Mesothelial cell of epicardium (in vitro differentiated cells): ENCODE results near the gene PELI3. TPM values are rescaled to one million over a fixed set of nuclear protein-coding genes. Genes with fewer than 3 reads are reported as not detected.

Experiments used
- DNase-seq, 2 experiments: peaks; one replicate each; pipeline ENCODE4 v3.0.0; 2021; ENCODE audit warnings: low spot score in 2 of 2; ENCODE audit not compliant: unreplicated experiment in 2 of 2
- H3K27ac Mint-ChIP-seq: 2 replicates; pipeline ENCODE4 v1.8.0; 2021; ENCODE audit warnings: mixed read lengths
- H3K27me3 Mint-ChIP-seq: 2 replicates; pipeline ENCODE4 v1.8.0; 2021; ENCODE audit warnings: low read depth, mixed read lengths
- H3K36me3 Mint-ChIP-seq: 2 replicates; pipeline ENCODE4 v1.8.0; 2021; ENCODE audit warnings: mixed read lengths
- H3K4me1 Mint-ChIP-seq: 2 replicates; pipeline ENCODE4 v1.8.0; 2021; ENCODE audit warnings: mixed read lengths
- H3K4me3 Mint-ChIP-seq: 2 replicates; pipeline ENCODE4 v1.8.0; 2021; ENCODE audit warnings: mild to moderate bottlenecking, moderate library complexity, mixed read lengths
- H3K9me3 Mint-ChIP-seq: 2 replicates; pipeline ENCODE4 v1.8.0; 2021; ENCODE audit warnings: mixed read lengths
- CTCF ChIP-seq: fragments of 200-600 bp; sonication (generic); IDR thresholded peaks from one replicate; pipeline ENCODE4 v1.5.0; 2021; ENCODE audit warnings: antibody characterized with exemption; ENCODE audit not compliant: unreplicated experiment
- total RNA-seq: library from RNA; stranded (reverse); gene quantifications from 3 replicates; pipeline ENCODE4 v1.2.1, GENCODE V29; 2021

The PELI3 gene
- total RNA-seq, 1 donor from 2014 or later, result 17.3 TPM

- Mint-ChIP-seq H3K4me3 (peak overlapping the region; percentile 87), H3K36me3 (no peaks in the 10 kb centered on the region), H3K9me3 (peaks cover 13% of the 10 kb centered on the region), H3K27me3 (no peaks in the 10 kb centered on the region), H3K27ac (peak overlapping the region; percentile 82), H3K4me1 (peaks cover 6% of the 10 kb centered on the region)
- TF ChIP-seq CTCF, result no peak
- no peak for DNase-seq
These were observed 1.1 kb upstream of the PELI3 start for GRCh38 chr11:66465373-66466224.

GRCh38 chr11:66467034-66467659 lies 442 bp downstream of the PELI3 start:
- peaks cover 6% of the 10 kb centered on the region for H3K4me1 Mint-ChIP-seq
- TF ChIP-seq CTCF, result peak; percentile 49
- H3K27me3 Mint-ChIP-seq, result no peaks in the 10 kb centered on the region
- peak; percentile 40 to 68 for DNase-seq
- no peaks in the 10 kb centered on the region for H3K36me3 Mint-ChIP-seq
- peak overlapping the region; percentile 85 for H3K4me3 Mint-ChIP-seq
- peak overlapping the region; percentile 80 for H3K27ac Mint-ChIP-seq
- H3K9me3 Mint-ChIP-seq, result peaks cover 13% of the 10 kb centered on the region

- H3K27ac Mint-ChIP-seq, result peak overlapping the region; percentile 80
- H3K27me3 Mint-ChIP-seq, result no peaks in the 10 kb centered on the region
- H3K4me3 Mint-ChIP-seq, result peak overlapping the region; percentile 85
- DNase-seq, result no peak
- H3K9me3 Mint-ChIP-seq, result peaks cover 9% of the 10 kb centered on the region
- no peaks in the 10 kb centered on the region for H3K36me3 Mint-ChIP-seq
- peaks cover 6% of the 10 kb centered on the region for H3K4me1 Mint-ChIP-seq
- no peak for TF ChIP-seq CTCF
These were observed 1.1 kb downstream of the PELI3 start for GRCh38 chr11:66467756-66468155.

GRCh38 chr11:66468691-66469090 lies 2.0 kb downstream of the PELI3 start:
- Mint-ChIP-seq H3K4me3 (peak overlapping the region; percentile 85), H3K27me3 (no peaks in the 10 kb centered on the region), H3K9me3 (peaks cover under 1% of the 10 kb centered on the region), H3K4me1 (peaks cover 6% of the 10 kb centered on the region), H3K36me3 (no peaks in the 10 kb centered on the region), H3K27ac (no peak overlapping the region)
- no peak for TF ChIP-seq CTCF
- no peak for DNase-seq

- Mint-ChIP-seq H3K4me1 (peaks cover 6% of the 10 kb centered on the region), H3K36me3 (no peaks in the 10 kb centered on the region), H3K4me3 (no peak overlapping the region), H3K27ac (no peak overlapping the region), H3K9me3 (no peaks in the 10 kb centered on the region), H3K27me3 (no peaks in the 10 kb centered on the region)
- DNase-seq, result no peak
- no peak for TF ChIP-seq CTCF
These were observed 2.7 kb downstream of the PELI3 start for GRCh38 chr11:66469441-66469840.
